A172 (cell line): ENCODE measurements around the gene SKI. TPM values are rescaled to one million over a fixed set of nuclear protein-coding genes. Genes with fewer than 3 reads are reported as not detected.

ENCODE experiments used
- DNase-seq: peaks from one replicate; pipeline ENCODE4 v3.0.0-alpha.2; 2015; ENCODE audit warnings: low spot score
- total RNA-seq: library from RNA; depleted of rRNA; stranded (reverse); fragments of >200 nt; shearing (Covaris generic); gene quantifications from 2 replicates; pipeline ENCODE4 v1.2.3, GENCODE V29; 2014

Gene SKI
- total RNA-seq, 1 experiment from 2014 or later = 14.8 TPM

DNA sequence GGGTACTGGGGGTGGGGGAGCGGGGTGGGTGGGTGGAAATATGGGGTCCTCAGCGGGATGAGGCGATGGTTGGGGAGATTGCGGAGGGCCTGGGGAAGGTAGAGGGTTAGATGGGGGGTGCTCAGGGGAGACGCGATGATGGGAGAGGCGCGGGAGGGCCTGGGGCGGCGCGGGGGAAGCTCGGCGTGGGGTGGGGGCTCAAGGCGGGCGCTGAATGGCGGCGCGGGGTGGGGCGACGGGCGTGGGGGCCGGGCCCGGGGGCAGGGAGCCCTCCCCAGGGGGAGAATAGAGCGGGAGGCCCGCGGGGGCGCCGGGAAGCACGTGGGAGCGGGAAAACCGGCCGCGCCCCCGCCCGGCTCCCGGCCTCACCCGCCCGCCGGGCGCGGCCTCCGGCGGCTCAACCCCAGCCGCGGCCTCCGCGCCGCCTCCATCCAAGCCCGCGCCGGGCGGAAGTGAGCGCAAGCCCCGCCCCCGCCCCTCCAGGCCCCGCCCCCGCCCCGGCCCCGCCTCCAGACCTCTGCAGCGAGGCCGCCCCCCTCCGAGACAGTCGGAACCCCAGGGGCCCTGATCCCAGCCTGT is 33.7 kb upstream of the SKI start, which contains the start of gene FAAP20:
Gene FAAP20, minus strand, starts transcription at position 454 of the 579 bp plus-strand sequence. Its CDS starts 23 bp downstream, at position 431.
- DNase-seq = no peak

DNA sequence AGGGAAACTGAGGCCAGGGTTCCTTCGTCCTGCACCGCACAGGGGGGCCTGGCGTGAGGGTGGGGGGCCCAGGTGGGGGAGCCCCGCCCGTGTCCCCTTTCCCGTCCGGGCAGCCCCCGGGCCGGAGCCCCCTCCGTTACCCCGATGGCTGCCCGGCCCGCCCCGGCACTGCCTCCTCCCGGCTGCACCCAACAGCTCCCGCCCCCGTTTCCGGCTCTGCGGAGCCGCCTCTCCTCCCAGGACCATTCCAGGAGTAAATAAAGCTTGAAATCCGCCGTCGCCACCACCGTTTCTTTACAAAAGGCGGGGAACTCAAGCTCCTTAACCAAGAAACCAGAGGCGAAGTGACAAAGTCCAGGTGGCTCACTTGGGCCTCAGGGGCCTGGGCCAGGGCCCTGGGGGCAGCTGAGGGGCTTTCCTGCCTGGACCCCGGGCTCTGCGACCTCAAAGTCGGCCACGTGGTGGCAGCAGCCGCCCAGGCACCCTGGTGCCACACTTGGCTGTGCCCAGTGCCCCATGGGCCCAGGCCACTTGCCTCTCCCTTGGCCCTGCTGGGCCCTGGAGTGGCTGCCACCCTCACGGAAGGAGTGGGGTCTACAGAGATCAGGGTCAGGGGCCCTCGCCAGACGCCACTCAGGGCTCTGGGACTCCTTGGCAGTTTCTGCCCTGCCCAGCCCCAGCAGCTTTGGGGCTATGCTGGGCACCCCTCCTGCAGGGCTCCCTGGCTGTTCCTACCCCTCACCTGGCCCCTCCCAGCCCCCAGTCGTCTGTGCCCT is 33.0 kb upstream of the SKI start:
- DNase-seq = peak; percentile 60

DNA sequence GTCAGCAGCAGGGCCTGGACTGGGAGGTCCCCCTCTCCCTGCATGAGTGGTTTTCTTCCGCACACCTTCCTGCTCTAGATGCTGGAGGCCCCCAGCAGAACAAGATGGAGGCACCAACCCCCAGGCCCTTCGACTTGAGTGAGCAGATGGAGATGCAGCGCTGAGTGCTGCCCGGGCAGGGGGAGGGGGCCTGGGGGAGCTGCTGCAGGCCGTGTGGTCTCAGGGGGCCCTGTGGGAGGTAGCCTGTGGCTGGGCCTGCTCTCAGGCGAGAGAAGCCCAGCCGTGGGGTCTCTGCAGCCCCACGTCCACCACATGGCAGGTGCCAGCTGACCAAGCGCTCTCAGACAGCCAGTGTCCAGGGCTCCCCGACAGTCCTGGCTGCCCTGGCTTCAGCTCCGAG is 32.3 kb upstream of the SKI start:
- no peak for DNase-seq

DNA sequence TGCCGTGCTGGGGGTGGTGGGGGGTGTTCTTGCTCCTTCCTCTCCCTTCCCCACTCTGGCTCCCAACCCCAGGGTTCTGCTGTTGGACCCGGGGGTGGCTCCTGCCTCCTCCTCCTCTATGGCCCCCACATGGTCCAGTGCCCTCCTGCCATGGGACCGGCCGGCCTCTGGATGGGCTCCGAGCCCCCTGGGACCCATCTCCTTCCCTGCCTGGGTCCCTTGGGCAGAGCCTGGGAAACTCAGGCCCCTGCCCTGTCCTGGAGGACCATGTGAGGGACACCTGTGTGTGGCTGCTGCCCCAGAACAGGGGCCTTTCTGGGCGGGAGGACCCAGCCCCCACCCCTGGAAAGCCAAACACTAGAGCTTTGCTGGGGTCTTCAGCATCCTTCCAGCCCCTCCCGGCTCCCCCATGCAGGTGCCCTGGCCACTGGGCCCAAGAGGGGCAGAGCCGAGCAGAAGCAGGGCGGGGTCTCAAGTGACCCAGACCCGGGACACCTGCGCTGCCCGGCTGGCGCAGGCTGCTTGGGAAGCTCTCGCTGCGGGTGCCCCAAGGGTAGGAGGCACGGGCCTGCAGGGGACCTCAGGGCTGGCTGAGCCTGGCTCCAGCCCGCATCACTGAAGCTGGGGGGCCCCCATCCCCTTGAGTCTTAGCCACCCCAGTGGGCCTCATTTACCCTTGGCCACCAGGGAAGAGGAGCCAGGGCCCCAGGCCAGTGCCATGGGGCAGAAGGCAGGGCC is 31.0 kb upstream of the SKI start:
- DNase-seq = no peak

DNA sequence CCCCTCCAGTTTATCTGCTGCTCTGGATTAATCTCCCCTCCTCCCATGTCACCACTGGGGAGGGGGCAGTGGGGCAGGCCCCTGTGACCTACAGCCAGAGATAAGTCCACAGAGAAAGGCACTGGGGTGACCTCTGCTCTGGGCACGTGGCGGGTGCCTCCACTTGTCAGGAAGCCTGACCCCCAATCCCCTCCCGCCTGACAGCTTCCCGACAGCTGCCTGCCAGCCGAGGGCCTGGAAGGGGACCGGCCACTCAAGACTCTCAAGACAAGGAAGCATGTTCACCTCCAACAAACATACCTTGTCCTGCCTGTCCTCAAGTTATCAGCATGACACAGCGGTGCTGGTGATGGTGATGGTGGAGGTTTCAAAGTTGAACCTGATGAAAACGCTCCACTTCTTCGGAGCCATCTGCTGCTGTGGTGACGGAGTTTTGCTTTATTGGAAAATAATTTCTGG is 30.4 kb upstream of the SKI start:
- no peak for DNase-seq

DNA sequence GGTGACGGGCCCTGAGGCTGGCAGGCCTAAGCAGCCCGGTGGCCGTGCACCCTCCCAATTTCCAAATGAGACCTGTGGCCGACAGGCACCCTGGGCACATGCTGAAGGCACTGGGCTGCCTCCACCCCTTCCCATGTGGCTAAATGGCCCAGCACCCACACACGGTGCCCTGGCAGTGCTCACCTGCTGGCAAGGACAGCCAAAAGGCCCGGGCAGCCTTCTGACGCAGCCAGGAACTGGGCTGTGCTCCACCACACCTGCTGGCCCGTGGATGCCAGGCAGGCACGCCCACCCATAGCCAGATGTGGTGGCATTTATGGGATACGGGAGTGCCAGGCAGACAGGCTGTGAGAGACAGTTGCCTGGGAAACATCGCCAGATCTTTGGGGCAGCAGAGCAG is 29.5 kb upstream of the SKI start:
- DNase-seq = no peak

DNA sequence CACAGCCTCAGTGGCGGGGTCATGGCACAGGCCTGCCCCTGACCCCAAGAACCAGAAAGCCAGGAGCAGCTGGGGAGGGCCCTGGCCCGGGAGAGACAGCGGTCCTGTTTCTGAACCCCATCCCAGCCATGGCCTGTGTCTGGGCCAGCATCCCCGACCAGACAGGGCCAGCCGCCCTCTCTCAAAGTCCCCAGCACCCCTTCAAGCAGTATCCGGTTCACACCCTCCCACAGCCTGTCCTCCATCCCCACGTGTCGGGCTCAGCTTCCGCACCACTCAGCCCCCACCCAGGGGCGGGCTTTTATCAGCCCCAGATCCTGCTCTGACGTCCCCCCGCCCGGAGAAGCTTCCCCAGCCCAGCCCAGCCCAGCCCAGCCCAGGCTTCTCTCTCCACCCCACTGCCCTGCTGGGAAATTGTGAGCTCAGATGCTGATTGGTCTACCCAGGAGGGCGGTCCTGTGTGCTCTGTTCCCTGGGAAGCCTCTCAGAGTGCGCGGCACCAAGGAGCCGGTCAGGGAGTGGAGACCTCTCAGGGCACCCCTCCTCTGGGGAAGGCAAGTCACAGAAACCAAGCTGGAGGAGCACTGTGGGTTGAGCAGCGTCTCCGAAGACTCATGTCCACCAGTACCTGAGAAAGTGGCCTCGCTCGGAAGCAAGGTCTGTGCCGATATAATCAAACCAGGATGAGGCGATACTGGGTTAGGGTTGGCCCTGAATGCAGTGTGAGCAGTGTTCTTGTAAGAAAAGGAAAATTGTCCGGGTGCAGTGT is 28.9 kb upstream of the SKI start:
- no peak for DNase-seq

DNA sequence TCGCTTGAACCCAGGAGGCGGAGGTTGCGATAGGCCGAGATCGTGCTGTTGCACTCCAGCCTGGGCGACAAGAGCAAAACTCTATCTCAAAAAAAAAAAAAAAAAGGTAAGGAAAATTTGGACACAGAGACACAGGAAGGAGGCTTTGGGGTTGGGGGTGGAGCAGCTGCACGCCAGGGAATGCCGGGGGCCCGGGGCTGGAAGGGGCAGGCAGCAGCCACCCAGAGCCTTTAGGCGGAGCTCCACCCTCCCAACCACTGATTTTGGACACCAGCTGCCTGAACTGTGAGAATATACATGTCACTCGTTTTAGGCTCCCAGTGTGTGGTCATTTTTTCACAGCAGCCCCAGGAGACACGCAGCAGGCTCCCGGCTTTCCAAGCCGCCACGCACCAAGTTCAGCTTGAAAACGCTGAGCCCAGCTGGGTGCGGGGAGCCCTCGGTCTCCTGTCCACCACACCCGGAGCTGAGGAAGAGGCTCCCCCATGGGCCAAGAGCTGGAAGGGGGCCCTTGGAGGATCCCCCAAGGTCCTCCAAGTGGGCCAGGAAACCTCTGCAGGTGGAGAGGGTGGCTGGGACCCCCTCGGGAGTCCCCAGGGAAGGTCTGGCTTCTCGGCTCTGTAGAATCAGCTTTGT is 27.7 kb upstream of the SKI start:
- DNase-seq = no peak

DNA sequence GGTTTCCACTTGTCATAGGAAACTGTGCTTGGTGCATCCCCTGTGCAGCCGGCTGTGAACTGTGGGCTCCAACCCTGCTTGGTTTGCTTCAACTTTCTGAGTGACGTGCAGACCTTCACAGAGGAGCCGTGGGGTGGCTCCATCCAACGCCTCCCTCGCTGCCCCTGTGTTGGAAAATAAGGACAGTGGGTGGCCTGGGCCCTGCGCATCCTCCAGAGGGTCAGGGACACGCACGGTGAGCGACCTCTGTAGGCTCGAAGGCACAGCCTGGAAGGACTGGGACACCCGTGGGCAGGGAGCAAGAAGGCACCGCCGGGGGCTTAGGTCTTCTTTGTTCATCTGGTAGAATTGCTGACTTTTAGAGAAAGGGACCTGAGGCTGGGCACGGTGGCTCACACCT is 27.1 kb upstream of the SKI start:
- DNase-seq = no peak

DNA sequence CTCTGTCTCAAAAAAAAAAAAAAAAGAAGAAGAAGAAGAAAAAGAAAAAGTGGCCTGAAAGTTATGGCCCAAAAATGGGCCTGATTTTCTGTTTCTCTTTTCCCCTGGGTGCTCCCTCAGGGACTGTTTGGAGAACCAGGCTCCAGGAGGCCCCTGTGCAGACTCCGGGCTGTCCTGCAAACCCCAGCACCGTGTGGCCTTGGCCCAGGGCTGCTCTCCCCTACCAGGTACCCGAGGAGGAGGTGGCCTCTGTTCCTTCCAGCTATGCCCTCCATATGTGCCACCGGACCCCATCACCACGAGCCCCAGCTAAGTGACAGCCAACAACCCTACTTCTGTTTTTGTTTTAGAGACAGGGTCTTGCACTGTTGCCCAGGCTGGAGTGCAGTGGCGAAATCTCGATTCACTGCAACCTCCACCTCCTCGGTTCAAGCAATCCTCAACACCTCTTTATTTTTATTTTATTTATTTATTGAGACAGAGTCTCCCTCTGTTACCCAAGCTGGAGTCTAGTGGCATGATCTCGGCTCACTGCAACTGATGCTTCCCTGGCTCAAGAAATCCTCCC is 26.0 kb upstream of the SKI start:
- no peak for DNase-seq

DNA sequence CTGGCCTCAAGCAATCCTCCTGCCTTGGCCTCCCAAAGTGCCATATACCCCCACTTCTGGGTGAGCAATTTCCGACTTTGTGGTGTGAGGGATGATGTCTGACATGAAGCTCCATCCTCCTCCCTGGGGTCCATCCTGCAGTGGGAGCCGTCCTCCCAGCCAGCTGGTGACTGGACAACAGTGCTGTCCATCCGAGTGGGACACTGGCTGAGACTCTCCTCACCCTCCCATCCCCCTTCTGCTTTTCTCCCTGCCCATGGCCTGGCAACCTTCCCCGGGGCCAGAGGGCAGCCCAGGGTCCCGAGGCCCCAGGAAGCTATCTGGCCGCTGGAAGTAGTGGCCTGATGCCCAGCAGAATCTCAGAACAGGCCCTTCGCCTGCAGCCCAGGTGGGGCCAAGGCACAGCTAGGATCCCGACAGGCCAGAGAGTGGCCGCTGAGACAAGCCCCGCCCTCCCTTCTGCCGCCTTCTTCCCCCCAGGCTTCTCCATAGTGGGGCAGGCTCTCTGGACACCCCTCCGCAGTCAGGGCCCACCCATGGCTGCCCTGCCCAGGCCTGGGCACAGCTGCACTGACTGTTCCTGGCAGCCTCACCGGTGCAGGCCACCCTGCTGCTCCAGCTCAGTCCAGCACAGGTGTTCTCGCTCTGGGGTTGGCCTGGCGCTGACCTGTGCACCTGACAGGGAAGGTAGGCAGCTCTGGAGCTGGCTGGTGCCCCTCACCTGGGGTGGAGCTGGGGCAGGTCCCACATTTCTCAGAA is 25.1 kb upstream of the SKI start:
- no peak for DNase-seq

DNA sequence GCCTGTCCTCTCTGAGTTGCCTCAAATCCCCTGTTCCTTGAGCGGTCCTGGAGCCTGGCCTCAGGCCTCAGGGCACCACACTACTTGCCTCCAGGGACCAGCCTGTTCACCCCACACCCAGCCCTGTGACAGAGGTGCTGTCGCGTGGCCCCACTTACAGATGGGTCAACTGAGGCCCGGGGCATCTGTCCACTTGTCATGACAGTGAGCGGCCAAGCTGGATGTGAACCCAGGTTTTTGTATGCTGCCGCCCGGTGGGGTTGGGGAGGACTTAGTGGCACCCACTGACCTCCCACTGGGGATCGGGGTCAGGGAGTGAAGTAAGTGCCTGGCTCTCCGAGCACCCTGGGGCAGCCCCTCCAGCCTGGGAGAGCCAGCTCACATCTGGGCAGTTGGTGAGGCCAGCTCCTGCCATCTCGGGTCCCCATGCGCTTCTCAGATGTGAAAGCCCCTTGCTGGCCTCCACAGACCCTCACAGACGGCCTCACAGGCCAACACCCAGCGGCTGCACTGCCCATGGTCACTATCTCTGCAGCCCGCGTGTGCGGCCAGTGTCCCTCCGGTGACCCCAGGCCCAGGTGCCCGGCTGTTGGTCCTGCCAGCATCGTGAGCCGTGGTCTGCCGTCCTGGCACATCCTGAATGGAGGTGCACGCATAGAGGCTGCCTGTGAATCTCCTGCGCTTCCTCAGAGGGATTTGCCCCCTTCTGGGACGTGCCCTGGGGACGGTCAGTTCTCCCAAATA is 24.3 kb upstream of the SKI start:
- no peak for DNase-seq

DNA sequence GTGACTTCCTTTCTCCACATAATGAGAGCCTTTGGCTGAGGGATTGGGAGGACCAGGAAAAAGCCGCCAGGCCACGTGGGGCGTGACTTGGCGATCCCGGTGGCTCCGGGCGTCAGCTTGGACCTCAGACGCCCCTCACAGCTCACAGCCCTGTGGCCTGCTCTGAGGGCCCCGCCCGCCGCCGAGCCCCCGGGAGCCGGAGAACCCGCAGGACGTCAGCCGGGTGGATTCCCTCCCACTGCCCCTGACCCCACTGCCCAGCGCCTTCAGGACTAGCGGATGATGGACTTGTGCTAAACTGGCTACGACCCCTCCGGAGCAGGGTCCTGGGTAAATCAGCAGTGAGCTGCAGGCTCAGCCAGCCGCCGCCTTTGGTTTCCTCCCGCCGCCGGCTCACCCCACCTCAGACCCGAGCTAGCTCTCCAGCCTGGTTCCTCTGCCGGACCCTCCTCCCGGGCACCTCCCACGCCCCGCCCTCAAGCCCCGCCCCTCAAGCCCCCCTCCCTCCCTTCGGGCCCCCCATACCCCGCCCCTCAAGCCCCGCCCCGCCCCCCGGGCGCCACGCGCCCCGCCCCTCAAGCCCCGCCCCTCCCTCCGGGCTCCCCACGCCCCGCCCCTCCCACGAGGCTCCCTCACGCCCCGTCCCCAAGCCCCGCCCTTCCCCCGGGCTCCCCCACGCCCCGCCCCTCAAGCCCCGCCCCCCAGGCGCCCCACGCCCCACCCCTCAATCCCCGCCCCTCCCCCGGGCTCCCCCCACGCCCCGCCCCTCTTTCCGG is 23.5 kb upstream of the SKI start:
- DNase-seq = no peak

DNA sequence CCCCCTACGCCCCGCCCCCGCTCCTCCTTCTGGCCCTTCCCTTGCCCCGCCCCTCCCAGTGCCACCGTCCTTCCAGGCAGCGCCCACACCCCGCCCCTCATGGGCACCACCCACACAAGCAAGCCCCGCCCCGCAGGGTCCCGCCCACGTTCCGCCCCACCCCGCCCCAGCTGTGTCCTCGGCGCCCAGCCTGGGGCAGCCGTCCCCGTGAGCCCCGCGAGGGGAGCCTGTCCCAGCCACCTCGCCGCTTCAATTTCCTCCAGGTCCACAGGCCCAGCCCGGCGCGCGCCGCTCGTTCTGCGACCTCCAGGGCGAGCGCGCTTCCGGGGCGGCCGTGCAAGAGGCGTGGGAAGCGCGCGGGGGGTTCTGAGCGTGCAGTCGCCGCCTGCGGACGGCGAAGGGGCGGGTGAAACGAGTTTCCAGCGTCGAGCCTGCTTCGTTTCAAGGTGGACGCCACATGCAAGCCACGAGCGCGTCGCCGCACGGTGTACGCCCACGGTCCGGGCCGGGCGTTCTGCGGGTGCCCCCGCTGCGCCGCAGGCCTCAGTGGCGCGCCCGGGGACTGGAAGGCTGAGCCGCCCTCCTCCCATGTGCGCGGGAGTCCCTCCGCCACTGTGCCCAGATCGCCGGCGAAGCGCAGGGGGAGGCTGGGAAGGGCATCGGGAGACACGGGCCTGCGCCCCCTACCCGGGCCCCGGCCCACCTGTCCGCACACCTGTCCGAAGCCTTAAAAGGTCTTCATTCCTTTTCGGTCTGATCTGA is 22.7 kb upstream of the SKI start:
- peak; percentile 17 for DNase-seq

DNA sequence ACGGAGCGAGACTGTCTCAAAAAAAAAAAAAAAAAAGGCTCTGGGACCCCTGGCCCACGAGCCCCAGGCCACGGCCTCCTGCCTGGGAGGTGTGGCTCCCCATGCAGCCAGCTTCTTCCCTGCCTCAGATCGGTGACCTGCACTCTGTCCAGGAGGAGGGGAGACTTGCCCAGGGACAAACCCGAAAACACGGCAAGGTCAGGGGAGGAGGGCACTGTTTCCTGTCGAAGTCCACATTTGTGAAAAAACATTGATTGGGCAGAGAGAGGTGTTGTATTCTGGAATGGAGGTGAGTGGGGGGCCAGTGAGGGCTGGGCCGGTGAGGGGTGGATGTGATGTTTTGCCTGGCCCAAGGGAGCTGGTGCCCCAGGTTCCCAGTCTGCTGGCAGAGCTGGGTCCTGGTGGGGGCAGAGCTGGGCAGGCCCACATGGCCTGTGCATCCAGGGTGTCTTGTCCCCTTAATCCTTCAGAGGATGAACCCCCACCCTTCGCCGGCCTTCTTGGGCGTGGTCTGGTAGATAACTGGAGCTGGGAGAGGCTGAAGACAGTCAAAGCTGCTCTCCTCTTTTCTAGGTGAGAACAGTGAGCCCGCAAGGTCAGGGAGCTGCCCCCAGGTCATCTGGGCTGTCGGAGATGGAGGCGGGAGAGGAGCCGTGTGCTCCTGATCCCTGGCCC is 21.2 kb upstream of the SKI start:
- no peak for DNase-seq

DNA sequence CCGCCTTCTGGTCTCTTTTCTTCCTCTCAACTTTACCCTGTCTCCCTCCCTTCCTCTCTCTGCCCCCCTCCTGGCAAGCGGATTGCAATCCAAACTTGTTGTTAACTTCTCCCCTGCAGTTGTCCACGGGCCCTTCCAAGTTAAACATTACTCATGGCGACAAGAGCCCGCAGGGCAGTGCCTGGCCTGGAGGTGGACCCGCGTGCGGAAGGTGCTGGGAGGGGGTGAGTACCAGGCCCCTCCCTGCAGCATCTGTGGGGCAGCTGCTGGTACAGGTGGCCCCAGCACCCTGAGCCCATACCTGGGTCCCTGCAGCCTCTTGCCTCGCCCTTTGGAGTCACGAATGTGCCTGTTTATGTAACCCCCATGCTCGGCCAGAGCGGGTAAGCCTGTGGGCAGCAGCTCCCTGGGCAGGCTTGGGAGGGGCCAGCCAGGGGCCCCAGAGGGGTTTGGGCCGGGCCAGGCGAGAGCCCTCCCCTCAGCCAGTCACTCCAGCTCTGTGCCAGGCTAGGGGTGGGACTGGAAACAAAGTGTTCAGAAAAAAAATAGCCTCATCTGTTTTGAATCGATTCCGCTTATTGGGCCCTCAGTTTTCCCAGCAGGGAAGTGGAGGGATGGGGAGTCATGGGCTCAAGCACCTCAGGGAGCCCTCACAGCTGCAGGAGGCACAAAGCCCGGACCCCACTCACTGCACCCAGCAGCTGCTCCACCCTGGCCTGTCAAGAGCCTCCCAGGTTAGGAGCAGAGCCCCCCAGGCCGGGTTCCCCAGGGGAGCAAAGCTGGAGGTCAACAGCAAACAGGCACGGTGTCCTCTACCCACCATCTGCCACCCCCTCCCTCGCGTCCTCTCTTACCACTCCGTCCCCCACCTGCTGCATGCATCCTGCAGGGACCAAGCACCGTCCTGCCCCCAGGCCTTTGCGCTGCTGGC is 19.5 kb upstream of the SKI start:
- DNase-seq = peak; percentile 65
